Activated naive CD4-positive, alpha-beta T cell treated with Interleukin-2 at 50 U/mL for 16 hours (primary cell): ENCODE measurements around the gene HEMGN.

ENCODE experiments used
- DNase-seq: peaks from one replicate; pipeline ENCODE4 v3.0.0-alpha.2; 2020

HEMGN gene

DNA sequence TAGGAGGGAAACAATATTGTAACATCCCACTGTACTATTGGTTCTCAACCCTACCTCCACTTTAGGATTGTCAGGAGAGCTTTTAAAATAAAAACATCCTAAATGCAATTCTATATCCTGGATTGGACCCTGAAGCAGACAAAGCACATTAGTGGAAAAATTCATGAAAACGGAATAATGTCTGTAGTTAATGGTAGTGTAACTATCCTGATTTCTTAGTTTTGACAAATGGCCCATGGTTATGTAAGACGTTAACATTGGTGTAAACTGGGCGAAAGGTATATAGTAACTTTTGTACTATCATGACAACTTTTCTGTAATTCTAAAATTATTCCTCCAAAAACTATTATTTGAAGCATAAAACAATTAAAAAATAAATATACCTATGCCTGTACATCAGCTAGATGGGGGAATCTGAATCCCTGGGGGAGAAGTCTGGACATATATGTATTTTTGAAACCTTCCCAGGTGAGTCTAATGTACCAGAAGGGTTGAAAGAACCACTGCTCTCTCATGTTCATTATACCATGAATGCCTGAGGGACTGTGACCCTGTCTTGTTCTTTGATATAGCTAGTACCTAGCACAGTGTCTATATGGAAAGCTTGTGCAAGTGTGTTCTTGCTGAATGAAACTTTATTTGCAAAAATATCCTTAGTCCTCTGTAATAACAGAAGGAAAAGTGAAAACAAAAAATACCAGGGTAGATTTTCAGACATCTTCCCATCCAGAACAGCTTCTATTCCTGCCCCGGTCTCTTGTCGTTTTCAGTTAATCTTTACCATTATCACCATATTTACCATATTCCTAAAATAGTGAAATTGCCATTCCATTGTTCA is 12.3 kb downstream of the HEMGN start:
- DNase-seq: no peak

DNA sequence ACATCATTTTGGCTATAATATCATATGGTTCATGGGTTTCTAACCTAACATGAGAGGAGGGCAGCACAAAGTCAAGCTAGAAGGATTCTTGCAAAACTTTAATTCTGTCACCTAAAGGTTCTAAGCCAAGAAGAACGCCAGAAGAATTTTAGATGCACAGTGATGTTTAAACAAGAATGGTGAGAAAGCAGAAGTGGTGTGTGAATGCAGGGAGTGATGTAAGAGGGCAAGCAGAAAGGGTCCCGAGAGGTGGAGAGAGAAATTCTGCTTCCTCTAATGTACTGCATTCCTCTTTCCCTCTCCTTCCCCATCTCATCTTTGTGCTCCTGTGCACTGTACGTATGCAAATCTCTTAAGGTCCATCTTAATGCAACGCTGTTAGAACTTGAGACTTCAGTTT is 13.6 kb downstream of the HEMGN start:
- DNase-seq: no peak

DNA sequence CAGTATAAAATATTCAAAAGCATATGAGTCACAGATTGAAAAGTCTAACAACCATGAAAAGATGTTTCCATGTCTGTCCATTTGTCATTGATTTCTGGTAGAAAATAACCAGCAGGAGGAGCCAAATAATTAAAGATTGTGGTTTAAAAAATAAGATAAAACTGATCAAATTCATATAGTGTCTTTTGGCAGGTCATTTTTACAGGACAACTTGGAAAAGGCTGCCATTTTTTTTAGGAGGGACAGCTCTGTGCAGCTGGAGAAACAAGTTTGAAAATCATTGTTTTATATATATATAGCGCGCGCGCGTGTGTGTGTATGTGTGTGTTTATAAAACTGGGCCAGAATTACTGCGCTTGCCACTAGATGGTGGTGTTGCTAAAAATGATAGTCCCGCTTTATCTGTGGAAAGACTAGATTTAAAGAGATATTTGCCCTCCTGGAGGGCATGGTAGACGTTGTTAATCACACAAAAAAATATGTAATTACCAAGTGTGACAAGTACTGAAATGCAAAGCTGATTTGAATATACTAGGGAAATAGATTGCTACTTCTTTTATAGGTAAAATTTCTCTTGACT is 14.4 kb downstream of the HEMGN start:
- DNase-seq: peak; percentile 76

DNA sequence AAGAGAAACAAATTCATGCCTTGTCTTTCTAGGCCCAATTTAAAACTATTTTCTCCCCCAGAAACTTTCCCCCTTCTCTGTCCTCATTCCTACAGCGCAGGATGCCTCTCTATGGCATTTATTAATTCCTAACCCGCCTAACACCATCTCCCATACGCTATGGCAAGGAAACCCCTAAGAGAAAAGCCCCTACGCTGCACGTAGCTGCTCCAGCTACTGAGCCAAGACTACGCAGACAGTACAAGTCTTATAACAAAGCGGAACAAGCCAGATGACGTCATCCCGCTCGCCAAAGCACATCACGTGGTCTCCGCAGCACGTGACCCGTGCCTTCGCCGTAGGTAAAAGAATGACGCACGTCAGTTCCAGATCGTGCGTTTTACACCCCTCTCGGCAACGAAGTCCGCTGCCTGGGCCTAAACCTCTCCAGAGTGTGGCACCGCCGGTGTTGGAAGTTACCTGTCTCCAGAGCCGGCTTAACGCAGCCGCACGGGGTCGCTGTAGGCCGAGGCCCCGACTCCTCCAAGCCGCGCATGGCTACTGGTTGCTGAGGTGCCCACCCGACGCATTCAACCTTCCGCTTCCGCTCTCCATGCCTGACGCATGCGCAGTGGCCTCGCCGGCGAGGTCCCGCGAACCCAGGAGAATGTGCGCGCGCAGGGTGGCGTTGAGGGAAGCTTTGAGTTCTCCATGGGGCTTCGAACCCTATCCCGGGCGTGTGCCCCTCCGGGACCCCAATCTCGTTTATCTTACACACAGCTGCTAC is 15.8 kb downstream of the HEMGN start, which contains the start of gene TRMO:
TSS of gene TRMO (minus strand) at position 542 of the 766 bp plus-strand sequence. CDS start at position 535, 7 bp downstream.
- peak; percentile 98 for DNase-seq

DNA sequence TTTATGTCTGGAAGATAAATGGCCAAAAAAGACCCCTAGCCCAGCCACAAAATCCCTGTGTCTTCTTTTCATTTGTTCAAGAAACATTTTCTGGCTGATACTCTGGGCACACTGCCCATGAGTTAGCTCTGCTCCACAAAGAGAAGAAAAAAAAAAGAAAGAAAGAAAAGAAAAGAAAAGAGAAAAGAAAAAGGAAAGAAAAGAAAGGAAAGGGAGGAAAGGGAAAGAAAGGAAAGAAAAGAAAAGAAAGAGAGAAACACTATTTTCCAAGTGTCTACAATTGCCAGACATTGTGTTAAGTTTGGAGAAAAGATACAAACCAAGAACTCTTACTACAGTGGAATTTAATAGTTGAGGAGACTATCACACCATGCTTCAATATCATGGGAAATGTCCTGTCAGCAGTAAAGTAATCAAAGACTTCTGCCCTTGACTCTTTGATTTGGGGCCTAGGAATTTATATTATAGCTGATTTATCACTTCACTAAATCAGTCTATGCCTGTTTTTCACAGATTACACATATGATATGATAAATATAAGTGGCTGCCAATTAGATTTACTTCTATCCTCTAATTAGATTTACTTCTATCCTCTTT is 18.7 kb downstream of the HEMGN start:
- no peak for DNase-seq

DNA sequence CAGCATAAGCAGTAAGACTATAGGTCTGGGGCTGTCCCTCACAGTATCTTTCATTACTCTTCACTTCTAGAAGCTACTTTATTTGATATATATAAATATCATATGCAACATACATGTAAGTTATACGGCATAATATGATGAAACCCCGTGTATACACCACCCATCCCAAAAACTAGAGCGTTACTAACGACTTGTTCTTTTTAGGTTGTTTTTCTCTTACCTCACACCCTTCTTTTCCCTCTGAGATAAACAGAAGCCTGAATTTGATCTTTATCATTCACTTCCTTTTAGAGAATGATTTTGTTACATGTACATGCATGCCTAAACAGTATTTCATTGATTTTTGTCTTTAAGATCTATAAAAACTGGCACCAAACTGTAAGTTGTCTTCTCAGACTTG is 19.4 kb downstream of the HEMGN start:
- no peak for DNase-seq

DNA sequence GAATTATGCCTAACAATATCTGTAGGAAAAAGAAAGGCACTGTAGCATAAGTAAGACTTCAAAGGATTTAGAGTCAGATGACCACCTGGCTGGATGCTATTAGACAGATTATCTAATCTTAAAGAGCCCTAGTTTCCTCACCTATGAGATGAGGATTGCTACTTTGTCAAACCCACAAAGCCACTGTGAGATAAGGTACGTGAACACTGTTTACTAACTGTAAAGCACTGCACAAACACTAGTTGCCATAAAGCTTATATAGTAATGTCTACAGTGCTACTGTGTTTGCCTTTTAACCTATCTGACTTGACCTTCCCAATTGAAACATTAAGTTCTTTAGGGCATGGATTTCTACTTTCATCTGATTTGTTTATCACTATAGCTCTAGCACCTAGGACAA is 26.0 kb downstream of the HEMGN start:
- no peak for DNase-seq

DNA sequence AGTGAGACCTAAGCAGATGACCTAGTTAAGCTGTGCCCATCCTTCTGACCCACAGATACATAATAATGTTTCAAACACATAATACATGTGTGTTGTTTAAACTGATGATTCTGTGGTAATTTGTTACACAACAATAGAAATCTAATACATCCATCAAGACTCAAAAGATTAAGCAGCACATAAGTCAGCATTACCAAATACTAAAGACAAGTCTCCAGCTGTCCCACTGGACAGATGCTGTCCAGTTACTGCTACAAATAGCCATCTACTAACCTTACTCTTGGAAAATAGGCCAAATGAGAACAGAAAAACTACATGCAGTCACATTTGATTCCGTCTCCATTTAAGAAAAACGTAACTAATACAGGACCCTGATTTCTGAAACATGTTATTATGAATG is 26.4 kb downstream of the HEMGN start:
- DNase-seq: no peak

DNA sequence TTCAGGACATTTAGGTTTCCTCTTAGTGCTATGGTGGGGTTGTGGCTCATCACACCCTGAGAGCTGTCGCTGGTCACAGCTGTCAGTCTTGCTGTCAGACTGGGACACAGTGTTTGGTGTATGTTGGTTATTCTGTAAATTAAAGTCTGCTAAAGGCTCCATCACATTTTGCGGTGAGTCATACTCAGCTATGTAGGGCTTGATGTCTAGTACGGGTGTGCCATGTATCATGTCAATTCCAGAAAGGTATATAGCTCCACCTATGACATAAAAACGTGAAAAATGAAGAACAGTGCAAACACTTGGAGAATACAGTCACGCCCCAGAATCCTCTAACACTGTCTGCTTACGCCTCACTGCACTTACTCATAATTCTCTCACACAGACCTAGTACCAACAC is 27.6 kb downstream of the HEMGN start:
- no peak for DNase-seq

DNA sequence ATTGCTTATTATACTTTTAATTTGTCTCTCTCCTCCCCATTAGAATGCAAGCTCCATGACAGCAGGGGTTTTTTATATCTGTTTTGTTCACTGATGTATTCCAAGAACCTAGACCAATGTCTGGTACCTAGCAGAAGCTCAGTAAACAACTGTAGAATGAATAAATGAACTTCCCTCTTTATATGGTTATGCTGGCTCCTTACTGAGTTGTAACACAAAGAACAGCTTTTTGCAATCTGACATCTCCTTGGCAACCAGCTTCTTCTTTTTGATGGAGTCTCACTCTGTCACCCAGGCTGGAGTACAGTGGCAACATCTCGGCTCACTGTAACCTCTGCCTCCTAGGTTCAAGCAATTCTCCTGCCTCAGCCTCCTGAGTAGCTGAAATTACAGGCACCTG is 29.3 kb downstream of the HEMGN start:
- no peak for DNase-seq

DNA sequence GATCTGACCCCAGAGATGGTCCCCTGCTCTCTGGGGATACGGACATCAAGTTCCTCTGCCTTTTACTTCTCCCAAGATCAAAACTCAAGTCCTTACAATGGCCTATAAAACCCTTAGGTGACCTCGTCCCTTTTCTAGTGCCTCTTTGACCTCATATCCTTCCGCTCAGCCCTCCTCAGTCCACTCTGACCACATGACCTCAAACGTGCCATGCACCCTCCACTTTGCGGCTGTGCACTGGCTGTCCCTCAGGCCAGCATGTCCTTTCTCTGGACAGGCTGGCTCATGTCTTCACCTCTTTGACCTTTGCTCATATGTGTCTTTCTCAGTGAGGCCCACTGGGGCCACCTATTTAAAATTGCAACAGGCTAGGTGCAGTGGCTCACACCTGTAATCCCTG is 30.3 kb downstream of the HEMGN start:
- DNase-seq: no peak

DNA sequence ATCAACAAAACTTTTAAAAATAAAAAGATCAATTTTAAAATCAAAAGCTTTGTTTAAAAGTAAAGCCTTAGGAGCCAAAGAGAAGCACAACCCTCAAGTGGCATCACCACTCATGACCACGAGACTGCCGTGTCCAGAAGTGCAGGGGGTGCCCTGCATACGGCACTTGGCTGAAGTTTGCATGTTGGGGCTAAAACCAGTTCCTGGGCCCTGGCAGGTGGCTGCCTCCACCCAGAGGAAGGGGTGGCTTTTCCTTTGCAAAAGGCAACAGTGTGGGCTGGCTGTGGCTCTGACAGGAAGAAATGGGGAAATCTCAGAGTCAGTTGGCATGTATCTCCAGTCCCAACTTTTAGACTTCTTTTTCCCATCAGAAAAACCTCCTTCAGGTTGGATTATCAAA is 30.9 kb downstream of the HEMGN start:
- DNase-seq: no peak

DNA sequence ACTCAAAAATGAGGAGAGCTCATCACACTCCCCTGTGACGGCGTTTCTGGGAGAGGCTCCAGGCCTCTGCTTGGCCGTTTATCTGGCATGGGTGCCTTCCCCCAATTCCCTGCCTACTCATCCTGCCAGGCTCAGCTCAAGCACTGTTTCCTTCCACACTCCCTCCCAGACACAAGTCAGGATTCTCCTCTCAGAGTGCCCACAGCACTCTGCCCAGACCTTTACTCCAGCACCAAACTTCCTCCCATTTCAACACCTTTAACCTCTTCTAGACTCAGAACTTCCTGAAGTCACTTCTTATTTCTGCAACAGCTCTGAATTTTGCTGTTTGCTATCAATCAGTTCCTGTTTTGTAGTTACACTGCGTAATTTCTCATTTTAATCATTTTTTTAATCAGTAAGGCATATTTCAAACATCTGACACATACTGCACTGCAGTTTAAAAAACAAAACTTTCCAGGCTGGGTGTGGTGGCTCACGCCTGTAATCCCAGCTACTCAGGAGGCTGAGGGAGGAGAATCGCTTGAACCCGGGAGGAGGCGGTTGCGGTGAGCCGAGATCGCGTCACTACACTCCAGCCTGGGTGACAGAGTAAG is 31.6 kb downstream of the HEMGN start:
- peak; percentile 50 for DNase-seq

DNA sequence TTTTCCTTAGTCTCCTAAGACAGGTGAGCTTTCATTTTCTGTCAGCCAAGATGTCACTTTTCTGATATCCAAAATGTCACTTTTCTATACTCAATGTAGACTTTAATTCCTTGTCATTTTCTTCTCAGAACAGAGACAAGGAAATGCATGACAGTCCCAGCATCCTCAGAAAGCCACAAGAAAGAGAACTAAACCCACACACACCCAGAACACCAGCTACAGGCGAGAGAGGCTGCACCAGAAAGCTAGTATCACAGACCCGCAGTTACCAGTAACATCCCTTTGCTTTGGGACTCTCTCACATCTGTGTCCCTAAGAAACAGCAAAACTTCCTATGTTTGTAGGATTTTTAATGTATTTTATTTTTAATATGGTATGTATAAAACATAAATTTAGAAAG is 32.7 kb downstream of the HEMGN start:
- DNase-seq: peak; percentile 38

DNA sequence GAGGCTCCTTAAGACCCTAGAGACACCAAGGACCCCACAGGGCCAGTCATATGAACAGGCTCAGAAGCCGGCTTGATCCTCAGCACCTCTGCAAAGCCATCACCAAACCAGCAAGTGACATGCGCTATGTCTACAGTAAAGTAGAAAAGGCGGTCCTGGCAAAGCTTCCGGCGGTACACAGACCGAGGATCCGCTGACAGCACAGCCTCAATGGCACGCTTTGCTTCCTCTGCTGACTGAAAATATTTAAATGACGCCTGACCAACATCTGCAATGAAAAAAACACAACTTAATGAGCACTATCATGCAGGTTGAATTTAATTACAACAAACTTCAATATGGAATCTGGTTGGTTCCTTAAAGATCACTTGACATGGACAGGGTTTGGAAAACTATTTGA is 33.2 kb downstream of the HEMGN start:
- peak; percentile 53 for DNase-seq

DNA sequence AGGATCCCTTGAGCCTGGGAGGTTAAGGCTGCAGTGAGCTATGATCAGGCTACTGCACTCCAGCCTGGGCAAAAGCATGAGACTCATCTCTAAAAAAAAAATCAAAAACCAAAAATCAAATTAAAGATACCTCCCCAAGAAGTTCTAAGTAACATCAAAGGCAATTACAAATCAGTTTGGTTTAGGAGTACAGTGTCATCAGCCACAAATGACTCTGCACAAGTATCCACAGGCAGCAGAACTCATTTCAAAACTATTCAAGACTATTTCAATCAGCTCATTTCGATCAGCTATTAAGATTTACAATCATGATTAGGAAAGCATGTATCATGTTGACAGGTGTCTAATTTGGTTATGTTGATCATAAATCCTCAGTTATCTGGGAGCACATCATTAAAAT is 34.8 kb downstream of the HEMGN start:
- no peak for DNase-seq

DNA sequence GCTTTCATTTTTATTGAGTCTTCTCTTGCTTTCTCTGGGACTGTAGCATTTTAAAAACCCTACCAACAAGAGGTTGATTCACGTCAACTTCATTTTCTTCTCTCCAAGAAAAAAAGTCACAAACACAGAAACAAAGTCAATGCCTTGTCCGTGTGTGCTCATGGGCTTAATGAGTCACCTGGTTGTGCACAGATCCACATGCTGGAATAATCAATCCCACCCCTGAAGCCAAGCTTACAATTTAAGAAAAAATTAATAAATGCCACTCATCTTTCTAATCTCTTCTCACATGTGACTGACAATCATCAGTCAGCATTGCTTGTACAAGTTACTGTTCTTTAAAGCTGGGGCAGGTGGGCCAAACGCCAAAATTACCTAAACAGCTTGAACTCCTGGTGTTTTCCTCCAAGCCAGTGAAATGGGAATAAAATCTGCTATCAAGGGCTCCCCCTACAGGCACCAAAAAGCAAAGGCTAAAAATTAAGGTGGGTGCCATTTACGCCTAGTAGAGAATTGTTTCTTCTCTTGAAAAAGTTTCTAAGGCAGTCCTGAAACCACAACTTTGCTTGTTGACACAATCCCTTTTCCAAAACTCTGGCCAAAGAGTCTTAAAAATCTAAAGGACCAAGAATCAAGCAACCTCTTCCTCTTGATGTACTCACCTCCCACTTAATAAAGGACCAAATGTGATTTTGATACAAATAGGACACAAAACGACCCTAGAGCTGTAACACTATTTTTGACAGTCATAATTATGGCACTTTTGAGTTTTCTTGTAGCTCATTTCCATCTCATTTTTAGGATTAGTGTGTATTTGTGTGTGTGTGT is 37.0 kb downstream of the HEMGN start:
- no peak for DNase-seq

DNA sequence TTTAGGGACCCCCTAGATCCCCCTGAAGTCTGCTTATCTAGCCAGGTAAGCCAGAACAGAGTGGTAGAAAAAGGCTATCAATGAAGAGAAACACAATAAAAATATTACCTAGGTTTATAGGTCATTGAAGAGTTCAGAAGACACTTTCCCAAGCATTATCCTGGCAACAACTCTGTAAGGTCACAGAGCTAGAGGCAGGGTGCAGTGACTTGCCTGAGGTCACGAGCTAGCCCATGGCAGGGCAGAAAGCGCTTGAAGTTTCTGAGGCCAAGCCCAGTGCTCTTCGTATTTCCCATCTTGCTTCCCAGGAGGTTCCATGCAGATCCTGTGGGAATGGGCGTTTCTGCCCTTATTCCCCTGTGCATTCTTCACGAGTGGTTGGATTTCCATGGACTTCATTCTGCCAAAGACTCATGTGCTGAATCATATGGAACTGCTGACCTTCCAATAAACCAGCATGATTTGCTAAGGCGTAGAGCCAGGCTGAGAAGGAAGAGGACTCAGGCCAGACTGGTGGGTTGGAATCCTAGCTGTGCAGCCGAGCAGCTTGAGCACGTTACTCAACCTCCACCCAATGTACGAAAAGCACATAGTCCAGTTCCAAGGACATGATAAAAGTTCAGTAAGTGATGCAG is 37.8 kb downstream of the HEMGN start:
- DNase-seq: no peak

DNA sequence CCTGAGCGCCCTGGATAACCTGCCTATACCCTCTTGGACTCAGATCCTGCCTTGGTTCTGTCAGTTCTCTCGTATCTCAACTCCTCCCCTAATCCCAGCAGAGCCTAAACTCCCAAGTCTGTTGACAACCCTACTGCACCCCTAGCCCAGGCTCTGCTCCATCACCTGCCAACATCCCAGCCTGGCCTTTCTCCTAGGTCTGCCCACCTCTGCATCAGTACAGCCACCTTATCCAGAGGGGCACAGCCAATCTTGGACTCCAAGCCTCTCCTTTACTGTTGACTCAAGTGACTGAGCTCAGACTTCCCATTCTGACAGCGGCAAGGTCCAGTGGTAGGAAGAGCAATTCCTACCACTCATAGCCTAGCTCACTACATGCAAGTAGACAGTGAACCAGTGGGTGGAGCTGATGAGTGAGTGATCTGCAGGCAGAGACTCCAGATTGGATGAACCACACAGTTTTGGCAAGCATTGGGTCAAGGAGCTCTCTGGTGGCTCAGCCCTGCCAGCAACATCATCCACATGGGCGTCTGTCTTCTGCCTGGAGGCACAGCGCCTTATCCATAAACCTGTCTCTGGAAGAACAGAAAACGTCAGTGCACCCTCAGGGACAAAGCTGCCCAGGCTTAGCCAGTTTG is 42.2 kb downstream of the HEMGN start:
- no peak for DNase-seq

DNA sequence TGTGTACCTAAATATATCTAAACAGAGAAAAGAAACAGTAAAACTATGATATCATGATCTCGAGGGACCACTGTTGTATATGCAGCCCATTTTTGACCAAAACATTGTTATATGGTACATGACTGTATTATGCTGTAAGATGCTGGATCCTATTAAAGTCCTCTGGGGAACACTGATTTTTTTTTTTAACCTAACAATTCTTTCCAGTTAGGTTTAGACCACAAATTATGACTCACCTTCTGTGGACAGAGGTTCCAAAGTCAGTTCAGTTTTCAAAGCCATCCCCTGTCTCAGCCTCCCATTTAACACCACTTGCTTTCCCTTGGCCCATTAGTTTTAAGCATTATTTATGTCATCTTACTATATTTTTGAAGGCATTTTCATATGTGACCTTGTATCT is 42.8 kb downstream of the HEMGN start:
- DNase-seq: no peak

DNA sequence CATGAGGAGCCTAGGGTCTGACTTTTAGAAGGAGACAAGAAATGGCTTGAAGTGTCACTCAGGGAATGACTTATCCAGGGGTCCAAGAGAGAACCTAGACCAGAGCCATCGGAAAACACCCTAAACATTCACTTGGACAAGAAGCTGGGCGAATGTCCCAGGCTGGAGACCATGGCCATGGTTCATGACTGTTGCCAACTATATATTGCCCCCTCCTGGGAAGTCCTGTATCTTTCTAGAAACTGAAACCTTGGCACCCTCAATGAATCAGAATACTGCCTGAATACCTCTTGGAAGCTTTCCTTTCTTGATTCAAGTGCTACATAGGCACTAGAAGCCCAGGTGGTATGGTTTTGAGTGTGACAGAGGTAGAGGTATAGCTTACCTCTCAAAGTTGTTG is 45.6 kb downstream of the HEMGN start:
- DNase-seq: no peak
